HG03066 (cell line): ENCODE data around the gene SLC12A7.
A peak's percentile ranks its signal among the peaks of the same experiment; 100 is the strongest.

ENCODE experiments used
- ATAC-seq: cut with Tn5 transposase; IDR thresholded peaks from one replicate; pipeline ENCODE4 v1.9.1; 2021; ENCODE audit warnings: low read depth; ENCODE audit not compliant: unreplicated experiment

SLC12A7 gene

GRCh38 chr5:1112596-1113331, 901 bp upstream of the SLC12A7 start:
- no peak for ATAC-seq

GRCh38 chr5:1111241-1111726, 579 bp downstream of the SLC12A7 start:
- peak; percentile 31 for ATAC-seq

- peak; percentile 10 for ATAC-seq
Measured at GRCh38 chr5:1110307-1111240, 1.3 kb downstream of the SLC12A7 start.

- ATAC-seq = no peak
Measured at GRCh38 chr5:1109542-1110306, 2.1 kb downstream of the SLC12A7 start.

GRCh38 chr5:1108865-1109174, 3.0 kb downstream of the SLC12A7 start:
- no peak for ATAC-seq

GRCh38 chr5:1108023-1108864, 3.6 kb downstream of the SLC12A7 start:
- no peak for ATAC-seq

- no peak for ATAC-seq
Measured at GRCh38 chr5:1107167-1108022, 4.5 kb downstream of the SLC12A7 start.

- no peak for ATAC-seq
Measured at GRCh38 chr5:1106385-1107166, 5.3 kb downstream of the SLC12A7 start.

GRCh38 chr5:1105350-1106265, 6.3 kb downstream of the SLC12A7 start:
- peak; percentile 49 for ATAC-seq

GRCh38 chr5:1104327-1105006, 7.4 kb downstream of the SLC12A7 start:
- ATAC-seq = no peak

- no peak for ATAC-seq
Measured at GRCh38 chr5:1103505-1104326, 8.1 kb downstream of the SLC12A7 start.

GRCh38 chr5:1103093-1103492, 8.8 kb downstream of the SLC12A7 start:
- ATAC-seq = no peak

- ATAC-seq = no peak
Measured at GRCh38 chr5:1101961-1102713, 9.7 kb downstream of the SLC12A7 start.

- no peak for ATAC-seq
Measured at GRCh38 chr5:1100664-1101574, 10.9 kb downstream of the SLC12A7 start.
